OCI-LY1 (cell line): Measurements from ENCODE around the gene ZNF606.

Experiments
- H2AFZ ChIP-seq: fragments of 200-600 bp; sonication (generic), shearing (Covaris generic); 2 replicates; pipeline ENCODE4 v1.6.0; 2014; ENCODE audit warnings: antibody characterized with exemption, mild to moderate bottlenecking, low read length
- H3F3A ChIP-seq: fragments of 200-600 bp; sonication (generic), shearing (Covaris generic); 2 replicates; pipeline ENCODE4 v1.6.0; 2014; ENCODE audit warnings: mild to moderate bottlenecking, antibody characterized with exemption, low read length, moderate library complexity; ENCODE audit not compliant: insufficient read depth
- H3K27ac ChIP-seq: fragments of 200-600 bp; sonication (generic); 2 replicates; pipeline ENCODE4 v1.5.1; 2014; ENCODE audit warnings: low read length, mixed run types, mild to moderate bottlenecking, low read depth; ENCODE audit not compliant: poor library complexity, severe bottlenecking
- H3K27me3 ChIP-seq: fragments of 200-600 bp; sonication (generic); 2 replicates; pipeline ENCODE4 v1.6.0; 2014; ENCODE audit warnings: antibody characterized with exemption, mild to moderate bottlenecking, low read length, moderate library complexity; ENCODE audit not compliant: insufficient read depth
- H3K36me3 ChIP-seq: fragments of 200-600 bp; sonication (generic); 2 replicates; pipeline ENCODE4 v1.6.1; 2014; ENCODE audit warnings: mild to moderate bottlenecking, antibody characterized with exemption, low read length, moderate library complexity, mixed read lengths; ENCODE audit not compliant: insufficient read depth
- H3K4me1 ChIP-seq: fragments of 200-600 bp; sonication (generic); 2 replicates; pipeline ENCODE4 v1.5.1; 2014; ENCODE audit warnings: mild to moderate bottlenecking, low read length, moderate library complexity; ENCODE audit not compliant: insufficient read depth, severe bottlenecking
- H3K4me2 ChIP-seq: fragments of 200-600 bp; sonication (generic), shearing (Covaris generic); 2 replicates; pipeline ENCODE4 v1.6.1; 2014; ENCODE audit warnings: low read length
- H3K4me3 ChIP-seq: fragments of 200-600 bp; sonication (generic); 2 replicates; pipeline ENCODE4 v1.5.1; 2014; ENCODE audit warnings: low read length, low read depth, mild to moderate bottlenecking, mixed read lengths; ENCODE audit not compliant: poor library complexity, severe bottlenecking
- H3K79me2 ChIP-seq: fragments of 200-600 bp; shearing (Covaris generic); 2 replicates; pipeline ENCODE4 v1.6.1; 2016; ENCODE audit warnings: mixed run types, low read length, mixed read lengths; ENCODE audit not compliant: insufficient read depth
- H3K9ac ChIP-seq: fragments of 200-600 bp; sonication (generic), shearing (Covaris generic); 2 replicates; pipeline ENCODE4 v1.6.1; 2014; ENCODE audit warnings: mild to moderate bottlenecking, low read length, mixed read lengths
- H3K9me2 ChIP-seq: fragments of 200-600 bp; sonication (generic), shearing (Covaris generic); 2 replicates; pipeline ENCODE4 v1.6.1; 2014; ENCODE audit warnings: low read depth, mild to moderate bottlenecking, low read length, mixed read lengths
- H3K9me3 ChIP-seq: fragments of 200-600 bp; shearing (Covaris generic); 2 replicates; pipeline ENCODE4 v1.6.1; 2014; ENCODE audit warnings: low read length, mixed read lengths
- H4K20me1 ChIP-seq: fragments of 200-600 bp; sonication (generic), shearing (Covaris generic); 2 replicates; pipeline ENCODE4 v1.6.0; 2016; ENCODE audit warnings: mild to moderate bottlenecking, low read length; ENCODE audit not compliant: insufficient read depth
- CTCF ChIP-seq: fragments of 200-600 bp; sonication (generic), shearing (Covaris generic); IDR thresholded peaks from 2 replicates; pipeline ENCODE4 v1.5.1; 2017; ENCODE audit warnings: mild to moderate bottlenecking, antibody characterized with exemption, low read length, moderate library complexity, mixed read lengths
- EZH2 ChIP-seq: fragments of 200-600 bp; sonication (generic), shearing (Covaris generic); IDR thresholded peaks from 2 replicates; pipeline ENCODE4 v1.8.0; 2017; ENCODE audit warnings: borderline replicate concordance, mixed run types, mild to moderate bottlenecking, antibody characterized with exemption, low read length, moderate library complexity, mixed read lengths

The ZNF606 gene

GRCh38 chr19:57954996-57955395 lies 47.6 kb downstream of the ZNF606 start:
- H3K27ac ChIP-seq: no peak overlapping the region
- no peak overlapping the region for H2AFZ ChIP-seq
- no peaks in the 10 kb centered on the region for H3K79me2 ChIP-seq
- H3K4me2 ChIP-seq: no peak overlapping the region
- H3K9me3 ChIP-seq: peaks cover 8% of the 10 kb centered on the region; the same call in 1 of the 2 replicates
- no peak overlapping the region for H3K4me3 ChIP-seq
- no peaks in the 10 kb centered on the region for H3K27me3 ChIP-seq
- no peak overlapping the region for H3K9ac ChIP-seq
- H3K9me2 ChIP-seq: no peaks in the 10 kb centered on the region
- H3K4me1 ChIP-seq: no peaks in the 10 kb centered on the region
- TF ChIP-seq CTCF: no peak
- TF ChIP-seq EZH2: no peak
- no peaks in the 10 kb centered on the region for H3F3A ChIP-seq
- no peaks in the 10 kb centered on the region for H3K36me3 ChIP-seq
- no peaks in the 10 kb centered on the region for H4K20me1 ChIP-seq

- Histone ChIP-seq H4K20me1 (no peaks in the 10 kb centered on the region), H3K36me3 (no peaks in the 10 kb centered on the region)
Observed at GRCh38 chr19:57949702-57950101, 52.9 kb downstream of the ZNF606 start.

GRCh38 chr19:57949296-57949695 lies 53.3 kb downstream of the ZNF606 start:
- Histone ChIP-seq H3K79me2 (no peaks in the 10 kb centered on the region), H3K27me3 (no peaks in the 10 kb centered on the region), H3F3A (no peaks in the 10 kb centered on the region), H3K9ac (no peak overlapping the region), H3K4me1 (no peaks in the 10 kb centered on the region), H4K20me1 (no peaks in the 10 kb centered on the region), H3K4me3 (no peak overlapping the region), H3K4me2 (no peak overlapping the region), H3K27ac (no peak overlapping the region), H3K9me3 (peaks cover 6% of the 10 kb centered on the region; the same call in 1 of the 2 replicates), H2AFZ (no peak overlapping the region), H3K9me2 (no peaks in the 10 kb centered on the region), H3K36me3 (no peaks in the 10 kb centered on the region)
- TF ChIP-seq CTCF (no peak), EZH2 (no peak)

More at GRCh38 chr19:57949702-57950101, 52.9 kb downstream of the ZNF606 start:
- H3K4me1 ChIP-seq: no peaks in the 10 kb centered on the region
- no peaks in the 10 kb centered on the region for H3K9me2 ChIP-seq
- no peak for TF ChIP-seq EZH2
- no peaks in the 10 kb centered on the region for H3K79me2 ChIP-seq
- H3F3A ChIP-seq: no peaks in the 10 kb centered on the region
- no peak overlapping the region for H3K27ac ChIP-seq
- no peak overlapping the region for H3K9ac ChIP-seq
- H3K9me3 ChIP-seq: peaks cover 6% of the 10 kb centered on the region; the same call in 1 of the 2 replicates
- no peak overlapping the region for H2AFZ ChIP-seq
- H3K4me2 ChIP-seq: no peak overlapping the region
- H3K27me3 ChIP-seq: no peaks in the 10 kb centered on the region
- no peak overlapping the region for H3K4me3 ChIP-seq

GRCh38 chr19:57947419-57948134 lies 55.0 kb downstream of the ZNF606 start, which contains the start of gene ZNF256:
Gene ZNF256, minus strand, starts transcription at chr19:57947706. Its CDS starts 232 bp downstream, at chr19:57947474.
- Histone ChIP-seq H3K4me1 (no peaks in the 10 kb centered on the region), H3K4me3 (no peak within 1 kb of the TSS), H3K79me2 (no peaks in the 10 kb centered on the region), H3K27ac (no peak within 1 kb of the TSS), H3K36me3 (no peaks in the 10 kb centered on the region), H2AFZ (no peak within 1 kb of the TSS), H3F3A (no peaks in the 10 kb centered on the region), H3K4me2 (no peak within 1 kb of the TSS), H3K27me3 (no peaks in the 10 kb centered on the region), H3K9me2 (no peaks in the 10 kb centered on the region), H4K20me1 (no peaks in the 10 kb centered on the region), H3K9me3 (peaks cover 12% of the 10 kb centered on the region; the same call in 1 of the 2 replicates), H3K9ac (no peak within 1 kb of the TSS)
- TF ChIP-seq CTCF (no peak), EZH2 (no peak)
